ENCODE data around the gene SLX4IP.
"Not testable (repeated sequence)": the region's sequence is repeated elsewhere in the genome, so short reads cannot be mapped to it uniquely, and the experiment has no call there.

The SLX4IP gene

DNA sequence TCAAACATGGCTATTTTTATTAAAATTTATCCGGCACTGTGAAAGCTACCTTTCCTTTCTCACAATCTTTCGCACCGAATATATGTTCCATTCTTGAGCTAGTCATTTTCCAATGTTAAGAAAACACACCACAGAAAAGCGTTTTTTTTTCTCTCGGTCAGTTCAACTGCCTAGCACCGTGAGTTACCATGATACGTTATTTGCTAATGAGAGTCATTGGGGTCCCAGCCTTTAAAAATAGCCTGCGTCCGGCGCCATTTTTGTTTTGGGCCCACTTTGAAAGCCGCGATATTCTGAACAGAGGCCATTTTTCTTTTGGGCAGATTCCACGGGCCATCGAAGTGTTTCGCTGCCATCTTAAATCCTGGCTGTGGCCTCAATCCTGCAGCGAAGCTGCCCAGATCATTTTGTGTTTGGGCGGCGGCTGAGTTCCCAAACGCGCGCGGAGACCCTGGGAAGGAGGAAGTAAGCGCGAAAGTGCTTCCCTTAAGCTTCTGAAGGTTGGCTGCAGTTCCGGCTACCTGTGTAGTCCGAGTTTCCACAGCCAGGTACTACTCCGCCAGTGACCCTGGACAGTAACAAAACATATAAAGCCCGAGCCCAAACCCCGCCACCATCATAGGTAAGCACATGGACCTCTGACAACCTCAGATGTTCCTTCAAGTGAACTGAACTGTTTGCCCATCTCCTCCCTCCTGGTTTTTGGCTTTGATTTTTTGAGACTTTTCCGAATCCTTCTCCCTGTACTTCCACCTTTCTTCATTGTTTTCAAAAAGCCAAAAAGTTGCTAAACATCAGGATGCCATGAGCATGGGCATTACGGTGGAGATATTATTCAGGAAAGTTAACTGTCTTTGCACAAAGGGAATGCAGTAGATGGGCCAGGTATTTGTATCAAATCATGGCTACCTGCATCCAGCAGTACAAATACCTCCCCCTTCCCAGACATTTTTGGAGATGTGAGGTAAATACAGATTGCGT is at the start of gene SLX4IP:
TSS of gene SLX4IP (plus strand) at position 474 of the 981 bp plus-strand sequence. CDS start 22,900 bp downstream, outside the sequence.
- DNase-seq (ENCODE audit: low read depth in 2 of 2, low spot score in 1 of 2), result peak; percentile 50 to 64

DNA sequence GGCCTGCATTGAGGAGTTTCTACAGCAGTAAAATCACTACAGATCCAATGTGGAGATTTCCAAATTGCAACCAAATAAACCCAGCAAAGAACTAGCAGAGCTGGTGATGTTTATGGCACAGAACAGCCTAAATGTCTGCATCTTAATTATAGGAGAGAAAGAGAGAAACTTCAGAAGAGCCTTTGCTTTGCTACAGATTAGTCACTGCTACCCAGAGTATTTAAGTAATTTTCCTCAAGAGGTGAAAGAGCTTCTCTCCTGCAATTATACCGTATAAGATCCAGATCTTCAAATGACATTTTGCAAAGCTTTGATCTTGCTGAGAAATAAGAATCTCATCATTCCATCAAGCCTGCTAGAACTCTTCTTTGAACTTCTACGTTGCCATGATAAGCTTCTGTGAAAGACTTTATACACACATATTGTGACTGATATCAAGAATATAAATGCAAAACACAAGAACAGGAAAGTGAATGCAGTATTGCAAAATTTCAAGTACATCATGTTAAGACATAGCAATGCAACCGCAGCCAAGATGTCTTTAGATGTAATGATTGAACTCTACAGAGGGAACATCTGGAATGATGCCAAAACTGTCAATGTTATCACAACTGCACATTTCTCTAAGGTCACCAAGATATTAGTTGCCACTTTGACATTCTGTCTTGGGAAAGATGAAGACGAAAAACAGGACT is 49.1 kb upstream of the SLX4IP start:
- DNase-seq (ENCODE audit: low read depth in 2 of 2, low spot score in 1 of 2), result no peak

DNA sequence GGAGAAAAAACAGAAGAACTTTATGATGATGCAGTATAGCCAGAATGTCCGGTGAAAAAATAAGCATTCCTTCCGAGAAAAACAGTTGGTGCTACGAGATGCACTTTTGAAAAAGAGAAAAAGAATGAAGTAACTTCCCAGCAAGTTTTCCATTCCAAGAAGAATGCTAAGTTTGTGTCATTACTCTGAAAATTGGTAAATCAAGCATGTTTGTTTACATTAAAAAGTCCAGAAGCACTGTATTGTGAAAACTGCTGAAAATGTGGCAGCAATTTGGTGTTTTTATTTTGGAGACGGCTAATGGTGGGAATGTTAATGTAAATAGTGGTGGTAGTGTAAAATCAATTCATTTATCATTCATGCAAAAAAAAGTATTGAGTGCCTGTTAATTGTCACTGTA is 47.4 kb upstream of the SLX4IP start:
- DNase-seq (ENCODE audit: low read depth in 2 of 2, low spot score in 1 of 2), result no peak

DNA sequence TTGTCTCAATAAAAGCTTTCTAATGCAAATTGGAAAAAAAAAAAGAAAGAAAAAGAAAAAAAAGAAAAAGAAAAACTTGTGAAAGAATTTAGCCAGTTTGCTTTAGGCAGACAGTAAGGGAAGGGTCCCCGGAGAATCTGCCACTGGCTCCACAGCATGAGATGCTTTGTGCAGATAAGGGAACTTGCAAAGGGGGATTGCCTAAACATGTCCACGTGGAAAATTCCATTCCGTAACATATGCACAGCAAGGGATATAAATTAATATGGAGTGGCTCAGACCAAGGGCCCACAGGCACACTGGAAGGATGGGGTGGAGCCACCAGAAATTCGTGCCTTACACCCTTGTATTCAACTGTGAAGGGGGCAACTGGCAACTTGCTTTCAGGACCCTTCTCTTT is 46.5 kb upstream of the SLX4IP start:
- no peak for DNase-seq (ENCODE audit: low read depth in 2 of 2, low spot score in 1 of 2)

DNA sequence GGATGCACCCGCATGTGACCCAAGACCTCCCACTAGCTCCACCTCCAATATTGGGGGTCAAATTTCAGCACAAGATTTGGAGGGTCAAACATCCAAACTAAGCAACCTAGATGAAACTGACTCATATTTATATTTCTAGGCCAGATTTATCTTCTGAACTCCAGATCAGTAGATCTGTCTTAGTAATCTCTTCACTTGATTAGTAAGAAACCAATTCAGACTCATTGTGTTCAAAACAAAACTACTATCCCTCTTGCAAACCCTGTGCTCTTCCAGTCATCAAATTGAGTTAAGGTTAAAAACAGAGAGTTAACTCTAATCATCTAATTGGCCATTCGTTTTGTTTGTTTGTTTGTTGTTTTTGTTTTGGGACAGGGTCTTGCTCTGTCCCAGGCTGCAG is 44.4 kb upstream of the SLX4IP start:
- no peak for DNase-seq (ENCODE audit: low read depth in 2 of 2, low spot score in 1 of 2)

DNA sequence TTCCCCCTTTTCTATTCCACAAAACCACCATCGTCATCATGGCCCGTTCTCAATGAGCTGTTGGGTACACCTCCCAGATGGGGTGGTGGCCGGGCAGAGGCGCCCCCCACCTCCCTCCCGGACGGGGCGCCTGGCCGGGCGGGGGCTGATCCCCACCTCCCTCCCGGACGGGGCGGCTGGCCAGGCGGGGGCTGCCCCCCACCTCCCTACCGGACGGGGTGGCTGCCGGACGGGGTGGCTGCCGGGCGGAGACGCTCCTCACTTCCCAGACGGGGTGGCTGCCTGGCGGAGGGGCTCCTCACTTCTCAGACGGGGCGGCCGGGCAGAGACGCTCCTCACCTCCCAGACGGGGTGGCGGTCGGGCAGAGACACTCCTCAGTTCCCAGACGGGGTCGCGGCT is 40.4 kb upstream of the SLX4IP start:
- DNase-seq (ENCODE audit: low read depth in 2 of 2, low spot score in 1 of 2), result not testable (repeated sequence)

DNA sequence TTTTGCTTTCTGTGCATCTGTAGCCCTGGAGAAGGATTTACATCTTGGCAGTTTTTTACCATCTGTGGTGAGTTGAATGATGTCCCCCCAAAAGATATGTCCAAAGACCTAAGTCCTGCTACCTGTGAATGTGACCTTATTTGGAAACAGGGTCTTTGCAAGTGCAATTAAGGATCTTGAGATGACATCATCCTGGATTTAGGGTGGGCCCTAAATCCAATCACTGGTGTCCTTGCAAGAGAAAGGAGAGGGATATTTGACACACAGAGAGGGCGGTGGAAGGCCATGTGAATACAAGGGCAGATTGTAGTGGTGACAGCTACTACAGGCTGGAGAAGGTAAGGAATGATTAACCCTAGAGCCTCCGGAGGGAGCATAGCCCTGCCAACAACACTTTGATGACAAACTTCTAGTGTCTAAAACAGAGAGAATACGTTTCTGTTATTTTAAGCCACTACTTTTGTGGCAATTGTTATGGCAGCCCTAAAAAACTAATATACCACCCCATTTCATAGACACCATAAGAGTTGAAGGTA is 36.2 kb upstream of the SLX4IP start:
- DNase-seq (ENCODE audit: low read depth in 2 of 2, low spot score in 1 of 2), result no peak

DNA sequence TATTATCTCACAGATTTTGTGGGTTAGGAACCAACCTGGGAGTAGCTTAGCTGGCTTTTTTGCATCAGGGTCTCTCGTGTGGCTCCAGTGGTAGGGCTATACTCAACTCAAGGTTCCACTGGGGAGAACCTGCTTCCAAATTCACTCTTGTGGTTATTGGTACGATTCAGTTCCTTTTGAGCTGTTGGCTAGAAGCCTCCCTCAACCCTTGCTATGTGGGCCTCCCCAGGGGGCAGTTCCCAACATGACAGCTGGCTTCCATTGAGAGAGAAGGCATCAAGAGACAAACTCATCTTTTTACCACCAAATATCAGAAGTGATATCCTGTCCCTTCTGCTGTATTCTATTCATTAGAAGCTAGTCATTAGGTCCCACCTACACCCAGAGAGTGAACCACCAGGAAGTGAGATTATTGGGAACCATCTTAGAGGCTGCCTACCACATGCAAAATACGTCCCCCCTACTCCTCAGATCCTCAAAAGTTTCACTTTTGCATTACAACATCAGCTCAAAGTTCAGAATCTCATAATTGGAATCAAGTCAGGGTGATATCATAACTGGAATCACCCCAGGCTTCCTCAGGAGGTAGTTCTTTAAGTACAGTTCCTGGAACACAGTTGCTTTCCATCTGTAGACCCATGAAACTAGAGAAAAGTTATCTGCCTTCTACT is 32.0 kb upstream of the SLX4IP start:
- DNase-seq (ENCODE audit: low read depth in 2 of 2, low spot score in 1 of 2), result no peak

DNA sequence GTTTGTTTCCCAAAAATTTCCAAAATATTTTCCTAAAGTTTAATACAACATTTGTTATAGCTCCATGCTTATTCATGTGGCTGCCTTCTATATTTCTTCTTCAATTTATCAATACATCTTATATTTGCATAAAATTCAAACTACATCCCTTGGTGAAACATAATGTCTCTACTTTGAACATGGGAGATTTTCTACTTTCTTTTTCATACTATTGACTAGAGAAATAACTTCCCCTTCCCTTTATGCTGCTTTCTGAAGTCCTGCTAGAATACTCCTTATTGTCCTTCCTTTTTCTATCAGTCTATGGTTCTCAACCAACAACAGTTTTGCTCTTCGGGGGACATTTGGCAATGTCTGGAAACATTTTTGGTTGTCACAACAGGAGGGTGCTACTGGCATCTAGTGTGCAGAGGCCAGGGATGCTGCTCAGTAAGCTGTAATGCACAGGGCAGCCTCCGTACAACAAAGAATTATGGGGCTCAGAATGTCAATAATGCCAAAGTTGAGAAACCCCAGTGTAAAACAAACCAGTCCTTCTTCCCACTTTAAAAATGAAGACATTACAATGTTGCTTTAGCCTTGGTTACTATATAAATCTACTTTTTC is 31.0 kb upstream of the SLX4IP start:
- DNase-seq (ENCODE audit: low read depth in 2 of 2, low spot score in 1 of 2), result no peak

DNA sequence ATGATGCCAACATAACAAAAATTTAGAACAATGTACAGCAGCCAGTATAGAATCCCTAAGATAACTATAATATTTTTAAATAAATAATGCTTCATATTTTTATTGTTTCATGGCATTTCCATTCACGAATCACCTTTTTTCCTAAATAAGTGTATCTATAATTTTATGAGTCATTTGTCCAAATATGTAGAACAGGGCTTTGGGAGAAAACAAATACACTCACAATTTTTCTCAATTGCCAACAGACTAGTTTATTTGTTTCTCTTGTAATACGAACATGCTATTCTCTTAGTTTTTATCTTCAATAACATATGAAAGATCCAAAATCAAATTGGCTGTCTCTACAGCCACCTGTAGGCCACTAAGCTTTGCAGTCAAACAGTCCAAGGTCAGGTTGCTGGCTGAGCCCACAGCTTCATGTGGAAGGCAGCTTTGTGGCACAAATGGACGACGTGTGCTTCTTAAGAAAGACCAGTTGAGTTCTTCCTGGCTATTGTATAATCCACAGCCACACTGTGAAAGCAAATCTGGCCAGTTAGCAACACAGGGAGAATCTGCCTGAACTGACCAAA is 30.1 kb upstream of the SLX4IP start:
- no peak for DNase-seq (ENCODE audit: low read depth in 2 of 2, low spot score in 1 of 2)

DNA sequence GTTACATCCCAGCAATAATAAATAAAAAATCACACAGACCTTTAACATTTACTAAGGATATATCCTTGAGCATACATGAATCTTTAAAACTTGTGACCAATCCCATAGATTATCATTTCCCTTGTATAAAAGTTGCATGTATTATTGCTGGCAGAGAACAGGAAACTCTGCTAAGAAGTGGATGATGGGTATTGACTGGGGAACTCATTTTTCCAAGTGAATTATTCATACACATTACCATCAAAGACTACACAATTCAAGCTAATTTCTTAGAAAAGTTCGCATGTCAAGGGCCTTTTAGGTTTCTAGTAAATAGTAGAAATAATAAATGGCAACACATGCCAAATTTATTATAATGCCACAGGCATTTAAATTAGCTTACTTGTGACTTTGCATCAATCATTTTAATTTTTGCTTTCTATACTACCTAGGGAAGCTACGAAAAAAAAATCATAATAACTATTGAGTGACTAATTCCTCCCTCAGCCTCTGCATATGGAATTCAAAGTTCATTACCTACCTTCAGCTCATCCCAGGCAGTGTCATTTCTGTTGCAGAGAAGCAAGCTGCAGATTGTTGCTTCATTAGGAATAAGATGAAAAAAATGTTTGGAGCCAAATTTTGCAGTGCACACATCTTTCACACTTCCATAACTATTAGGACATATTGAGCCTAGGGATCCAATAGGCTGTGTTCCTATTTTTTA is 26.8 kb upstream of the SLX4IP start:
- DNase-seq (ENCODE audit: low read depth in 2 of 2, low spot score in 1 of 2), result no peak

DNA sequence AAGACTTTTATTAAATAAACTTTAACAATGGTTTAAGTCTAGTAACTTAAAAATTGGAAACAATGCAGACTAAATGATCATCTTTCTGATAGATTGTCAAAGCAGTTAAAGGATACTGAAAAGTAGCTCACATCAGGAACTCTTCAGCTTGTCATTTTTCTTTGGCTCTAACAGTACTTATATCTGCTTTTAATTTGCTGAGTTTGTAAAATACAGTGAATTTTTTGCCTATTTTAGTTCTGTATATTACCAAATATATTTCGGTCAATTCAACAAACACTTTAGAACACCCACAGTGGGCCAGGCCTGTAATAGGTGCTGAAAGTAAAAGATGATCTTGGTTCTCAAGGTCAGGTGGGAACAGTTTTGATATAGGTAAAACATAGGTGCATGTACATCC is 23.4 kb upstream of the SLX4IP start:
- no peak for DNase-seq (ENCODE audit: low read depth in 2 of 2, low spot score in 1 of 2)

DNA sequence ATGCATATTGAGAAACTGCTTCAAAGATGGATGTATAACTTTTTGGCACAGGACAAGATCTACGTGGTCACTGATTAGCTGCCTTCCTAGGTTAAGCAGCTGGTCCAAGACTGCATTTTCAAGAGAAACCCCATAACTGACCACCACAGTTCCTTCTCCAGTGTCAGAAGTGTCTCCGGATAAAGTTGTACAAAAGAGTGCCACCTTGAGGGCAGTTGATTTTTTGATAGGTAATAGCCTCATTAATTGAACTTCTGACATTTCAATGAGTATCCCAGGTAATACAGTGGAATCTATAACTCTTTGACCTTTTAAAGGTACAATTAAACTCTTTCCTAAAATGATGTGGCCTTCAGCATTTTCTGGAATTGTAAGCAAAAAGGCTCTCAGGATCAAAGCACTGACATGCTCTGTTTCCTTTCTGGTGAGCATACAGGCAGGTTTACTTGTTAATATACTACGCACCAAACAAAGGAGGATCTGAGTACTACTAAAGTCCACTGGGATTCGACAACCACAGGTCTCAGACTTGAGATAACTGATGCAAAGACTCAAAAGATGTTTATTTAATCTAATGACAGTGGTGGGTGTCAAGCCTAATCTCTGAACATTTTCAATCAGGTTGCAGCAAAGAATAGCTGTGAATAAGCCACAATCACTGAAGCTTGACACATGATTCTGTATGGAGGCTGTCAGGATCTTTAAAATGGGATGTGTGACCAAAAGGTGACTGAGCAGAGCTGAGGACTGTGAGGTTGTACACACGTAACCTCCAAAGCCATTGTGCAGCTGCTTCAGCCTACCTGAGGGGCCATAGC is 22.3 kb upstream of the SLX4IP start:
- DNase-seq (ENCODE audit: low read depth in 2 of 2, low spot score in 1 of 2), result no peak

DNA sequence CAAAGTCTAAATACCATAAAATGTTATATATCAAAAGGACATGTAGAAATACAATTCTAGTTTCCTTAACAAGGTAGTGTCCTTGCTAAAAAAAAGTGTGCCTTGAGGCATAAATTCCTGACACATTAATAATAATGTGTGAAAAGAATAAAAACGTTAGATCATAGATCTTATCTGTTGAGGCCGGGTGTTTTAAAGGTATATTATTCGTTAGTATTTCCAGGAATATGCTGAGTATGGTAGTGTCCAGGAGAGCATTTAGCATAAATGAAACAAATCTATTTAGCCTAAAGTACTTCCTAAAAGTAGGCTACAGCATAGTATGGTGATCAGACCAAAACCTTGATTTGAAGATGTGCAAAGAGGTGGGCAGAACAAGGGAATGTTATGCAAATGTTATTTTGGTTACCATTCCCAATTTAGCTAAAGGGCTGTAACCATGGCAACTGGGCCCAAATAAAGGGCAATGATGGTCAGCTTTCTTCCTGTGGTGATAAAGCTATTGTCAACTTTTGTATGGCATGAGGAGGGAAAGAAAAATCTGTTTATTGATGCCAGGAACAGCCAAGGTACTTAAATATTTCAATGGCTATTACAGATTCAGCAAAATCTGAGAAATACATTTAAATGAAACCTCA is 20.0 kb upstream of the SLX4IP start:
- no peak for DNase-seq (ENCODE audit: low read depth in 2 of 2, low spot score in 1 of 2)

DNA sequence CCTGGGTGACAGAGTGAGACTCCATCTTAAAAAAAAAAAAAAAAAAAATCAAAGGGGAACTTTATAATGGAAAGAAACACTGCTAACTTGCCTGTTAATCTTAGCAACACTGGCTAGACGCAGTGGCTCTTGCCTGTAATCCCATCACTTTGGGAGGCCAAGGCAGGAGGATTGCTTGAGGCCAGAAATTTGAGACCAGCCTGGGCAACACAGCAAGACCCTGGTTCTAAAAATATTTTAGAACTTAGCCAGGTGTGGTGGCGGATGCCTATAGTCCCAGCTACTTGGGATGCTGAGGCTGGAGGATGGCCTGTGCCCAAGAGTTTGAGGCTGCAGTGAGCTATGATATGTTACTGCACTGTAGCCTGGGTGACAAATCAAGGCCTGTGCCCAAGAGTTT is 17.9 kb upstream of the SLX4IP start:
- not testable (repeated sequence) for DNase-seq (ENCODE audit: low read depth in 2 of 2, low spot score in 1 of 2)

DNA sequence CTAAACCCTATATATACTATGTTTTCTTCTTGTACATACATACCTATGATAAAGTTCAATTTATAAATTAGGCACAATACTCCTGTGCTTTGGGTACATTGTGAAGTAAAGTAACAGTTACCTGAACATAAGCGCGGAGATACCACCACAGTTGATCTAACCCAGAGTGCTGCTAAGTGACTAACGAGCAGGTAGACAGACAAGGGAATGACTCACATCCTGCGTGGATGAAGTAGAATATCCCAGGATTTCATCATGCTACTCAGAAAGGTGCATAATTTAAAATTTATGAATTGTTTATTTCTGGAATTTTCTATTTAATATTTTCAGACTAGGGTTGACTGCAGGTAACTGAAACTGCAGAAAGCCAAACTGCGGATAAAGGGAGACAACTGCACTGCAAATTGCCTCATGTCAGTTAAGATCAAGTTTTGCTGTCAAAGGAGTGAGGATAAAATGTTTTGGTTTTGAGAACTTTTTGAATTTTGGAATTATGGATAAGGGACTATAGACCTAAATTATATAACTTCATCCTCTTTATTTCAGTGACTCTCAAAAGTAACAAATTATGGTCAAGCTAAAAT is 15.5 kb upstream of the SLX4IP start:
- no peak for DNase-seq (ENCODE audit: low read depth in 2 of 2, low spot score in 1 of 2)

DNA sequence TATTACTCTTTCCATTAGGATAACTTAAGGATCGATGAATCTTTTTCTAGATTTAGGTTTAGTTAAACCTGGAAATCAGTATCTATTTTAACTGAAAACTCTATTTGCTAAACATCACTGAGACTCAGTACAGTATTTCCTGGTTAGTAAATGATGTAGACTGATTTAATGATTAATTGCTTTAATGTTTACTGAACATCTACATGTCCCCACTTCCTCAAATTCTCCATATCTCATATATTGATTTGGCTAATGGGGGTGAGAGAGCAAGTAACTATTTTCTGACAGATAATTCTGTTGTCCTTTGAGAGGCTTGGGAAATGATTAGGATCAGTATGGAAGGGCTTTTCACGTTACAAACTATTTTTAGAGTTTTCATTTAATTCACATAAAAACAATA is 11.4 kb upstream of the SLX4IP start:
- no peak for DNase-seq (ENCODE audit: low read depth in 2 of 2, low spot score in 1 of 2)

DNA sequence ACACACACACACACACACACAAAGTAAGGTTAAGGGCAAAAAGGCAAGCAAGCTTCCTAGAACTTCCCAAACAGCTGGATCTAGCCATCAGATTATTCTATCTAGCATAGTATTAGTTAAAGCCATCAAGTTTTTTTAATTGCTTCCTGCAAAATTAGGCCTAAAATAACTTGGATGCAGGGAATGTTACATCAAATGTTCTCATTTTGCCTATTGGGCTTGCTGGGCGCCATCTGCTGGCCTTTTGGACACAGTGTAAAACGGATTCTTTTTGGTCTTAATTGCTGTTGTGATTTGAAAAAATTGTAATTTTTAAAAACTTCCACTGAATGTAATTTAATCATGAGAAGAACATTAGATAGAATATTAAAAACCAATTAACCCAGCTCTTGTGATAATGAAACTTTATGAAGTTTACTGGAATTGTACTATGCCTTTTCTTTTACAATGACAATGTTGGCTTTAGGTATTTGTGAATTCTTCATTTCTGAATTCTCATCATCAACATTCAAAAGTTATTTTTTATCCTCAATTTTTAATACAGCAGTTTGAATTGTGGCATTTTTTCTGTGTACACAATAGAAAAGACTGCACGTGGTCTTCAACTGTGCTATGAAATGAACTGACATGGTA is 7.9 kb upstream of the SLX4IP start:
- no peak for DNase-seq (ENCODE audit: low read depth in 2 of 2, low spot score in 1 of 2)
